ENCODE results near the gene ABHD10.

GRCh38 chr3:111967068-111967467 lies 11.8 kb upstream of the ABHD10 start:
- TF ChIP-seq CTCF (IDR thresholded peaks at IDR 0.05), result no peak
- TF ChIP-seq EZH2 (IDR thresholded peaks at IDR 0.05), result no peak
- no peak for TF ChIP-seq EZH2phosphoT487 (IDR thresholded peaks at IDR 0.05)
